OCI-M1 (cell line): Measurements from ENCODE around the gene ITPR1.

ENCODE experiments used
- DNase-seq: peaks from one replicate; lab custom pipeline; 2025; lab: John Stamatoyannopoulos, UW

The ITPR1 gene

GRCh38 chr3:4686619-4687018 lies 193.5 kb downstream of the ITPR1 start:
- no peak for DNase-seq

GRCh38 chr3:4687167-4687566 lies 194.0 kb downstream of the ITPR1 start:
- DNase-seq: peak; percentile 22

DNA sequence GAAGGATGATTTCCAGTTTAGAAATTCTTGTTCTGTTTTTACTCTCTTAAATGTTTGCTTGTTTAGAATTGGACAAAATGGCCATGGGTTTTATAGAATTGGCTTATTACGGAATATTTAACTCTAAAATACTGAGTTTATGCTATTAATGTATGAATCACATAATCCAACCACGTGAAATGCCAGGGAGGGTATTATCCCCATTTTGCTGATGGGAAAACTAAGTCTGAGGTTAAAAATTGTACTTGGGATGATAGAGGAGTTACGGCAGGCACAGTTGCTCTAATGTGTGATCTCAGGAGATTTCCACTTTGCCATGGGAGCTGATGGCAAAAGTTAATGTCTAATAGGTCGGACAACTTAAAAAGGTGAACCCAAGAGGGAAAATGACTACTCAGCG lies 194.4 kb downstream of the ITPR1 start:
- no peak for DNase-seq

- DNase-seq: no peak
Observed at GRCh38 chr3:4688411-4688810, 195.3 kb downstream of the ITPR1 start.

- DNase-seq: no peak
Observed at GRCh38 chr3:4689021-4689420, 195.9 kb downstream of the ITPR1 start.

DNA sequence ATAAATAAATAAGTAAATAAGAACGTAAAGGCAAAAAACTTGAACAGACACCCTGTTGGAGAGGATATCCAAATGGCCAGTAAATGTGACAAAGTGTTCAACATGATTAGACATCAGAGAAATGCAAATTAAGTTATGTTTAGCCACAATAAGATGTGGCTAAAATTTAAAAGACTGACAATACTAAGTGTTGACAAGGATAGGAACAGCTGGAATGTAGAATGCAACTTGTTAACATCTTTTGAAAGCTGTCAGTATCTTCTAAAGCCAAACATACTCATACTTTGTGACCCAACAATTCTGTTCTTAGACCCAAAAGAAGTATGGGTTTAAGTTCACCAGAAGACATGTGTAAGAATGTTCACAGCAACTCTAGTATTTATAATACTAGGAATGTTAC lies 197.1 kb downstream of the ITPR1 start:
- DNase-seq: no peak

DNA sequence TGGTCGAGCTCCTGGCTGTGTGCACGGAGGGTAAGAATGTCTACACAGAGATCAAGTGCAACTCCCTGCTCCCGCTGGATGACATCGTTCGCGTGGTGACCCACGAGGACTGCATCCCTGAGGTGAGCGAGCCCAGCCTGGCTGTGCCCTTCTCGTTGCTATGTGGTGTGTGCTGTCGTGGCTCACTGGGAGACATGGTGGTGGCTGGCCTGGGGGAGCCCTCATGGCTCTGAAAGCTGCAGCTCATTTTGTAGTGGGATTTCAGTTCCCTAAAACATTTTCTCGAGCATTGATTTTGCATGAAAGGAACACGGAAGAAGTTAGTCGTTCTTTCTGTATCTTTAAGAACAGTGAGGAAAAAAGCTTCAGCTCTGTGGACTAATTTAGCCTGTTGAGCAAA lies 200.5 kb downstream of the ITPR1 start:
- no peak for DNase-seq

- no peak for DNase-seq
Observed at GRCh38 chr3:4695846-4696245, 202.7 kb downstream of the ITPR1 start.

GRCh38 chr3:4696266-4696665 lies 203.1 kb downstream of the ITPR1 start:
- DNase-seq: no peak

- DNase-seq: no peak
Observed at GRCh38 chr3:4698125-4698821, 205.1 kb downstream of the ITPR1 start.

- DNase-seq: no peak
Observed at GRCh38 chr3:4703054-4703480, 209.9 kb downstream of the ITPR1 start.

DNA sequence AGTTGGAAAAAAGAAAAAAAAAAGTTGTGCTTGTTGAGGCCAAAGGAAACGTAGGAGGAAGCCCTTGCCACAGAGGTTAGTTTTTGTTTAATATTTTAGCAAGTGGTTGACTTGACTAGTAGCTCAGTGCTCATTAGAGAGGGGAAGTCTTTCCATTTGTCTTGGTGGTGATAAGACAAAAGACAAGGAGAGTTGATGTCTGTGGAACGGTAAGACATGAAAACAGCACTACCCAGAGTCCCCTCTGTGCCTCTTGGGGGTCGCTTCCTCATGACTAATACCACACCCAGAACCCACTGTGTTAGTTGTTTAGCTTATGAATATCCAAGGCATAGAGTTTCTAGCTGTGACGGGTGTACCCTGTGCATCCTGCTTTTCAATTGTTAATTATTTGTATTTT lies 211.4 kb downstream of the ITPR1 start:
- no peak for DNase-seq

DNA sequence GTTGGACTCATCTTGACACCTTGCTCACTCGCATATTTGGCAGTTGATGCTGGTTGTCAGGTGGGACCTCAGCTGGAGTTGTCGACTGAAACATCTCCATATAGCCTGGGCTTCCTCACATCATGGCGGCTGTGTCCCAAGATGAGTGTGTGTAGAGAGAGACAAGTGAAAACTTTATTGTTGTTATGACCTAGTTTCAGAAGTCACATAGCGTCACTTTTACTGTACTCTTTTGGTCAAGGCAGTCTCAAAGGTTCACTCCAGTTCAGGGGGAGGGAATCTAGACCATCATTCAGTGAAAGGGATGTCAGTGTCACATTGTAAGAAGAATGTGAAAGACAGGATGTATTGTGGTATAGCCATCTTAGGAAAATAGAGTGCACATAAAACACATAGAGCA lies 214.2 kb downstream of the ITPR1 start:
- no peak for DNase-seq

DNA sequence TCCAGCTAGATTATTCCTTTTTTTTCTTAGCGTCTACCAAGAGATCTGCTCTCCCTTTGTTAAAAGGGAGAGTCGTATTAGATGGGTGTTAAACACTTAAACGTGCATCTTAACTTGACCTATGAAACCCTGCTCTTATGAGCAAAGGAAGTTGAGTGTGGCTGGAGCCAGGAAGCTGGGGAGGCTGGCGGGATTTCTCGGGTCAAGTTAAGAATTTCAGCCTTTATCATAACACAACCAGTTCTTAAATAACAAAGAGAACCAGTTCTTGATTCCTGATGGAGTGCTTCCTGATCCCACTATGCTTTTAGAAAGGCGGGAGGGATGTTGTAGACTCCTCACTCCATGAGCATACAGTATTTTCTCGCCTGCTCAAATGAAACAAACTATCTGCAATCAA lies 215.1 kb downstream of the ITPR1 start:
- no peak for DNase-seq

DNA sequence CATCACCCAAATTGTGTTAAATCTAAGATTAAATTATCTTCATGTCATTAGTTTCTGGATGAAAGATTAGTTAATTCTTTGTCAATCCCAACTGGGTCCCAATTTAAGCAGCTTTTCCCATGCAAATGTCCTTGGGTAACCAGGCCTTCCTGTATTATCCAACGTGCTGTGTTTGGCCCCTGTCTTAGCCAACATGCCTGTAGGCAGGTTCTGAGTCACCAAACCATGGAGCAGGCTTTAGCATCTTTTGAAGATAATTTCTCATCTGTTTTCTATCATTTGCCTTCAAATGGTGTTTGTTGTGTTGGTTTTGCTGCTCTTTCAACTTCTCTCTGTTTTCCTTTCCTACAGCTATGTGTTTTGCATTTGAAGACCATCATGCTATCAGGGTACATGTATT lies 216.2 kb downstream of the ITPR1 start:
- no peak for DNase-seq

- DNase-seq: no peak
Observed at GRCh38 chr3:4710191-4710590, 217.0 kb downstream of the ITPR1 start.

DNA sequence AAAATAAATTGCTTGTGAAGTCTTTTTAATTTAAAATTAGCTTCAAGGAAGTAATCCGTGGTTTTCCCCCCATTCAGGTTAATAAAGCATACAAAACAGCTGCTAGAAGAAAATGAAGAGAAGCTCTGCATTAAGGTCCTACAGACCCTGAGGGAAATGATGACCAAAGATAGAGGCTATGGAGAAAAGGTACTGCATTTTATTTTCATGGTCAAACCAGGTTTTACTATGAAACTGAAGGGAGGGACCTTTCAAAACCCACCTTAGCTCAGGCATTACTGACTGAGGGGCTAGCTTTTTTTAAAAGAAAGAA lies 218.5 kb downstream of the ITPR1 start:
- DNase-seq: no peak

DNA sequence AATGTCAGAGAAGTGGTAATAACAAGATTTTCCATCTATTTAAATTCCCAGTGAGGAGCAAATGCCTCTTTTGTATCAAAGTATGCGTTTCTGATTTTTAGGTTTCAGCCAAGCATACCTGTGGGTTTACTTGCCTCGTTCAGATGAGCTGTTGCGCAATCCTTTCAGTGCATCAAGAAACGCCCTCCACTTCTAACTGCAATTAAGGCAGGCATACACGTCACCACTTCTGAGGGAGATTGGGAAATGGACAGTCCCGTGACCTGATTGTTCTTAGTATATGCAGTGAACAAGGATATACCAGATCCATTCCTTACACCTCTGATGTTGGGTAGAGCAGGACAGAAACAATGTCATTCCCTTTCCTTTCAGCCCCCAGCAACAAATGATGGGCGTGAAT lies 219.0 kb downstream of the ITPR1 start:
- no peak for DNase-seq

DNA sequence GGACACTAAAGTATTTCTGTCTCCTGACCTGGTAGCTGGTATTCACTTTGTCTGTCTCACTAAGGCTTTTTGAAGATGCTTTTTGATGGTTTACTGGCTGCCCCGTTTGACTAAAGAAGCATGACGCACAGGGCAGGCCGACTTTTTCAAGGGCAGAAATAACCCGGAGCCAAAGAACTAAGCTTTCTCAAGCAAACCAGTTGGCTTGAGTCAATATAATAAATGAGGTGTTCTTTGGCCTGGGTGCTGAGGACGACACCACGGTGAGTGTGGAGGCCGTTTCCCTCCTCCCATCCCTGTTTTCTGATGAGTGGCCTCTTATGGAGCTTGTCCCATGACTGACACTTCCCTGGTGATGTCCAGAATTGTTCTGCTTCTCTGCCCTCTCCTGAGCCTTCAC lies 220.9 kb downstream of the ITPR1 start:
- no peak for DNase-seq

DNA sequence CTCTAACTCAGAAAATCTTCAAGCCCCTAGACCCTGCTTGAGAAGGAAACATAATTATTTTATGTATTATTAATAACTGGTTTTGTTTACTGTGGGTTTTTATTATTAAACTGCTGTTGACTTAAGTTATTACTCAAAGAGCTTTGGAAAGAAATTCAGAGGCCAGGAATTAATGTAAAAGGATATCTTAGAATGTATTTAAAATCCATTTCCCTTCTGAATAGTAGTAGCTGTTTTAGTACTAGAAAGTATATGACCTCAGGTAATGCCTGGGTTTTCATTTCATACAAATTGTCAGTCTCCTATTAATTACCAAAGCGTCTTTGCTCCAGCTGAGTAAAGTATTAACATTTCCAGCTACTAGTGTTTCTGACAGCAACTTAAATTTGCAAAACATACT lies 223.1 kb downstream of the ITPR1 start:
- no peak for DNase-seq

GRCh38 chr3:4716706-4717362 lies 223.7 kb downstream of the ITPR1 start:
- DNase-seq: no peak

DNA sequence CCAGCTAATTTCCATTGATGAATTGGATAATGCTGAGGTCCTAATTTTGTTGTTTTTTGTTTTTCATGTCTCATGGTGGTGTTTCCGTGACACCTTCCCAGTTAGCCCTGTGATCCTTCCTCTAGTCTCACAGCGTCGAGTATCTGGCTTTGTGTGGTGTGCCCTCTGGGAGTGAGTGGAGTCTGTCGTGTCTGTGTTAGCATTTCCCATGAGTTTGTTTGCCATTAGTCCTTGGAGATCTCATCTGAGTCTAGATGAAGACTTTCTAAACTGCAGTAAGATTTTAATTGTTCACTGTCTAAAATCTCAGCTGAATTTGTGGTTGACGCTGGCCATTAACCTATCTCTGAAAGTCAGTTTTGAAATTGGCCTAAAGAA lies 224.2 kb downstream of the ITPR1 start:
- no peak for DNase-seq

- no peak for DNase-seq
Observed at GRCh38 chr3:4718179-4718736, 225.1 kb downstream of the ITPR1 start.

- DNase-seq: no peak
Observed at GRCh38 chr3:4719046-4719501, 225.9 kb downstream of the ITPR1 start.
